LNCaP clone FGC (cell line): Measurements from ENCODE around the gene NMT2.

Source experiments
- DNase-seq: peaks from one replicate; pipeline ENCODE4 v3.0.0-alpha.2; 2011; ENCODE audit warnings: low read depth
- H3K4me3 ChIP-seq: 2 replicates; pipeline ENCODE4 v1.5.1; 2011; ENCODE audit warnings: mild to moderate bottlenecking, low read depth, low read length, control low read depth
- TF ChIP-seq, protein P1 (sequence below): IDR thresholded peaks from 2 replicates; pipeline ENCODE4 v1.5.1; 2012; ENCODE audit warnings: mild to moderate bottlenecking; ENCODE audit not compliant: control insufficient read depth, insufficient read depth; ENCODE audit errors: extremely low read depth

The NMT2 gene

DNA sequence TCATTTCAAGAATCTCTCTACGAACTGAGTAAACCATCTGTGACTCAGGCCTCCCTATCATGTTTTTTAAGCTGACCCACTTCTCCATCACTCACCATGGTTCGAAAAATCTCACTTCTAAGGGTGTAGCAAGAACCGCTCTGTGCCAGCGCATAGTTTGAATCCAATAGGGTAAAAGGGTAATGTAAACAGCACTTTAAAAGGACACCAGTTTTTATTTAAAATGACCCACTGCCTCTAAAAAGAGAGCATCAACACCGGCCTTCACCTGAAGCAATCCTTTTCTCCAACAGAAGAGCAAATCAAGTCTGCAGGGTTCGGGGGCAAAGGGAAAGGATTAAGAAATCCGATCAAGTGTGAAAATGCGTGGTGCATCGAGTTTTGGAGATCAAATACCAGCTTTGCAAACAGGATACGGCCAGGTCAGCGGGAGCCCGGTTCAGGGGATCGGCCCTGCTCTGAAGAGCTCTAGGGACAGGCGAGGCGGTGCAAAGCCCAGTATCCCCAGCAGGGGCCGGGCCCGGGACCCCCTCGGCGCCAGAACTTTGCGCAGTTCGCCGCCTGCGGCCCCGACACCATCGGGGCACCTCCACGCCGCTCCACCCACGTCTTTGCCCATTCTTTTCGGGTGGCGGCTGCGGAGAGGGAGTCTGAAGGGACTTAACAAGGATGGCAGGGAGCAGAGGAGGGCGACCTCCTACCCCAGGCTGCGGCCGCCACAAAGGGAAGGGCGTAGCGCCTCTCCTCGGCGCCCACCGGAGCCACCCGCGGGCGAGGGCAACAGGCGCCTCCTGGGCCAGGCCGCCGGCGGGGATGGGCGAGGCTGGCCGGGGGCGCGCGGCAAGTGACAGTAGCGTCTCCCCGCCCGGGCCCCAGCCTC lies 842 bp downstream of the NMT2 start:
- DNase-seq = no peak
- H3K4me3 ChIP-seq = peak overlapping the region; percentile 81
- TF ChIP-seq, protein P1, sequence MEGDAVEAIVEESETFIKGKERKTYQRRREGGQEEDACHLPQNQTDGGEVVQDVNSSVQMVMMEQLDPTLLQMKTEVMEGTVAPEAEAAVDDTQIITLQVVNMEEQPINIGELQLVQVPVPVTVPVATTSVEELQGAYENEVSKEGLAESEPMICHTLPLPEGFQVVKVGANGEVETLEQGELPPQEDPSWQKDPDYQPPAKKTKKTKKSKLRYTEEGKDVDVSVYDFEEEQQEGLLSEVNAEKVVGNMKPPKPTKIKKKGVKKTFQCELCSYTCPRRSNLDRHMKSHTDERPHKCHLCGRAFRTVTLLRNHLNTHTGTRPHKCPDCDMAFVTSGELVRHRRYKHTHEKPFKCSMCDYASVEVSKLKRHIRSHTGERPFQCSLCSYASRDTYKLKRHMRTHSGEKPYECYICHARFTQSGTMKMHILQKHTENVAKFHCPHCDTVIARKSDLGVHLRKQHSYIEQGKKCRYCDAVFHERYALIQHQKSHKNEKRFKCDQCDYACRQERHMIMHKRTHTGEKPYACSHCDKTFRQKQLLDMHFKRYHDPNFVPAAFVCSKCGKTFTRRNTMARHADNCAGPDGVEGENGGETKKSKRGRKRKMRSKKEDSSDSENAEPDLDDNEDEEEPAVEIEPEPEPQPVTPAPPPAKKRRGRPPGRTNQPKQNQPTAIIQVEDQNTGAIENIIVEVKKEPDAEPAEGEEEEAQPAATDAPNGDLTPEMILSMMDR = 0 out of 2 replicates have a peak, but pooled peaks have one; percentile 9

GRCh38 chr10:15166325-15166724 lies 2.2 kb downstream of the NMT2 start:
- no peak overlapping the region for H3K4me3 ChIP-seq
- TF ChIP-seq, protein P1 = no peak

GRCh38 chr10:15163253-15163828 lies 5.2 kb downstream of the NMT2 start:
- TF ChIP-seq, protein P1 = no peak
- no peak overlapping the region for H3K4me3 ChIP-seq
- DNase-seq = no peak

More at GRCh38 chr10:15166325-15166724, 2.2 kb downstream of the NMT2 start:
- no peak for DNase-seq

GRCh38 chr10:15158972-15159371 lies 9.5 kb downstream of the NMT2 start:
- H3K4me3 ChIP-seq = no peak overlapping the region

DNA sequence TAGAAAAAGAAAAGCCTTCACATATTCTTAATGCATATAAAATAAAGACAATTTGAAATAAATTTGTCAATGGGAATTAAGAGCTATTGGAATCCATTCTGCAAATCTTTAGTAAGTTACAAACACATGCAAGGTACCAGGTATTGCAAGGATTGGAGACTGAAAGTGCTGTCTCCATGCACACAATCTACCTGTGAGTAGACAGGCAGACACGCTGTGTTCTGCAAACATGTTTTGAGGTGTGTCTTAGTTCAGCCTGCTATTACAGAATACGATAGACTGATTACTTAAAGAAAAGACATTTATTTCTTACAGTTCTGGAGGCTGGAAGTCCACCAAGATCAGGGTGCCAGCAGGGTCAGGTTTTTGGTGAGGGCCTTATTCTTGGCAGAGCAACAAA lies 10.0 kb downstream of the NMT2 start:
- DNase-seq = no peak
- TF ChIP-seq, protein P1 = no peak
- H3K4me3 ChIP-seq = no peak overlapping the region

More at GRCh38 chr10:15158972-15159371, 9.5 kb downstream of the NMT2 start:
- DNase-seq = no peak
- TF ChIP-seq, protein P1 = no peak

DNA sequence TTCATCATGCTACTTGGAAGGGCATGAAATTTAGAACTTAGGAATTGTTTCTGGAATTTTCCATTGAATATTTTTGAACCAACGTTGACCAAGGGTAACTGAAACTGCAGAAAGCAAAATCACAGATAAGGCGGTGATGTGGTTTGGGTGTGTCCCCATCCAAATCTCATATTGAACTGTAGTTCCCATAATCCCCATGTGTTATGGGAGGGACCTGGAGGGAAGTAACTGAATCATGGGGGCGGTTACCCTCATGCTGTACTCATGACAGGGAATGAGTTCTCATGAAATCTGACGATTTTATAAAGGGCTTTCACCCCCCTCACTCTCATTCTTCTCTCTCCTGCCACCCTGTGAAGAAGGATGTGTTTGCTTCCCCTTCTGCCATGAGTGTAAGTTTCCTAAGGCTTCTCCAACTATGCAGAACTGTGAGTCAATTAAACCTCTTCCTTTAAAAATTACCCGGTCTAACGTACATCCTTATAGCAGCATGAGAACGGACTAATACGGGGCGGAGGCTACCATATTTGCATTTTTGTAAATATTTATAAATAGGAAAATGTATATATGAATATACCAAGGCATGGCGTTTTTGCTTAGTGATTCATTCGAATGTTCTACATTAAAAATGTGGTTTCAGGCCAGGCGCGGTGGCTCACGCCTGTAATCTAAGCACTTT lies 12.4 kb downstream of the NMT2 start:
- H3K4me3 ChIP-seq = no peak overlapping the region

More for the DNA sequence above, 12.4 kb downstream of the NMT2 start:
- DNase-seq = no peak
- TF ChIP-seq, protein P1 = no peak
